Left forelimb (tissue), 1 donor: ENCODE measurements around the gene FOXJ3.

ENCODE experiments used
- DNase-seq: peaks from one replicate; pipeline ENCODE4 v3.0.0-alpha.2; 2018; ENCODE audit warnings: low spot score

The FOXJ3 gene

GRCh38 chr1:42143896-42144710 lies 190.9 kb downstream of the FOXJ3 start:
- no peak for DNase-seq

GRCh38 chr1:42142894-42143675 lies 191.9 kb downstream of the FOXJ3 start:
- no peak for DNase-seq

GRCh38 chr1:42141978-42142377 lies 193.1 kb downstream of the FOXJ3 start:
- DNase-seq: no peak

GRCh38 chr1:42140191-42140590 lies 194.8 kb downstream of the FOXJ3 start:
- DNase-seq: no peak

- no peak for DNase-seq
Observed at GRCh38 chr1:42139444-42139843, 195.6 kb downstream of the FOXJ3 start.

GRCh38 chr1:42138586-42138985 lies 196.4 kb downstream of the FOXJ3 start:
- no peak for DNase-seq

- DNase-seq: no peak
Observed at GRCh38 chr1:42137766-42138165, 197.3 kb downstream of the FOXJ3 start.

- no peak for DNase-seq
Observed at GRCh38 chr1:42136466-42136865, 198.6 kb downstream of the FOXJ3 start.

GRCh38 chr1:42135426-42135825 lies 199.6 kb downstream of the FOXJ3 start:
- DNase-seq: no peak

GRCh38 chr1:42133809-42134526 lies 201.1 kb downstream of the FOXJ3 start:
- no peak for DNase-seq

GRCh38 chr1:42133390-42133789 lies 201.6 kb downstream of the FOXJ3 start:
- DNase-seq: no peak

- DNase-seq: no peak
Observed at GRCh38 chr1:42130061-42130660, 204.9 kb downstream of the FOXJ3 start.

- DNase-seq: no peak
Observed at GRCh38 chr1:42128964-42129363, 206.1 kb downstream of the FOXJ3 start.

GRCh38 chr1:42128499-42128898 lies 206.5 kb downstream of the FOXJ3 start:
- DNase-seq: no peak

GRCh38 chr1:42127767-42128166 lies 207.3 kb downstream of the FOXJ3 start:
- no peak for DNase-seq
